K562 (cell line): ENCODE measurements around the gene TM4SF18. TPM values are rescaled to one million over a fixed set of nuclear protein-coding genes. Genes with fewer than 3 reads are reported as not detected.

Experiments
- ATAC-seq: fragments of 200-7000 bp; cut with Tn5 transposase; 3 replicates; pipeline ENCODE4 v1.9.1; 2020; ENCODE audit warnings: moderate library complexity
- BruUV-seq: library from RNA; stranded (reverse); fragments of 400-500 nt; replicated peaks from 2 replicates; lab custom pipeline; 2021; lab: Mats Ljungman, UMichigan
- CTCF ChIA-PET: fragments of 300-600 bp; formaldehyde crosslinking; extraction: SDS; loops from one replicate; lab custom pipeline; 2021; ENCODE audit warnings: low intra/inter-chr PET ratio; lab: Yijun Ruan, JAX
- POLR2A ChIA-PET: fragments of 300-600, 350-650 bp; sonication (Branson Sonifier 250); formaldehyde crosslinking; extraction: SDS; loops from one replicate; lab custom pipeline; 2021; ENCODE audit warnings: antibody characterized with exemption, inconsistent platforms; lab: Yijun Ruan, JAX
- DNase-seq, 4 experiments: peaks; one replicate each; pipeline versions ENCODE4 v3.0.0 to v3.0.0-alpha.2; 2011 to 2018; ENCODE audit warnings: low spot score in 3 of 4, mixed read lengths in 3 of 4; ENCODE audit errors: extremely low read depth in 1 of 4
- FAIRE-seq: peaks from 2 replicates; lab custom pipeline; 2011; peaks lifted over from hg19 to GRCh38; lab: Jason Lieb, UNC
- H2AFZ ChIP-seq: 2 replicates; pipeline ENCODE4 v1.6.0; 2011; ENCODE audit warnings: low read depth, low read length, control low read depth, inconsistent platforms
- H3K27ac ChIP-seq: fragments of 200-600 bp; 3 replicates; pipeline ENCODE4 v1.8.0; 2011; ENCODE audit warnings: low read depth, mild to moderate bottlenecking, control low read depth, inconsistent platforms, low read length, moderate library complexity, mixed read lengths; ENCODE audit errors: extremely low read depth
- H3K27me3 ChIP-seq, 2 experiments: fragments of 300-600 bp in 1 of 2; 2 replicates in 1 of 2; 3 replicates in 1 of 2; pipeline versions ENCODE4 v1.6.0 to v1.8.0; 2011; ENCODE audit warnings: inconsistent platforms in 2 of 2, low read length in 2 of 2, mild to moderate bottlenecking in 1 of 2, mixed read lengths in 1 of 2, moderate library complexity in 1 of 2; ENCODE audit not compliant: control insufficient read depth in 2 of 2, insufficient read depth in 2 of 2
- H3K36me3 ChIP-seq: fragments of 300-600 bp; 3 replicates; pipeline ENCODE4 v1.8.0; 2011; ENCODE audit warnings: mild to moderate bottlenecking, low read length, inconsistent platforms; ENCODE audit not compliant: control insufficient read depth, insufficient read depth
- H3K4me1 ChIP-seq, 2 experiments: fragments of 200-600 bp in 1 of 2; replicated peaks in 1 of 2; 2 replicates in 1 of 2; 3 replicates in 1 of 2; pipeline versions ENCODE4 v1.5.1 to v1.8.0; 2011; ENCODE audit warnings: inconsistent platforms in 2 of 2, low read length in 2 of 2, mild to moderate bottlenecking in 1 of 2, mixed read lengths in 1 of 2, moderate library complexity in 1 of 2; ENCODE audit not compliant: control insufficient read depth in 2 of 2, insufficient read depth in 2 of 2
- H3K4me2 ChIP-seq: 2 replicates; pipeline ENCODE4 v1.6.1; 2011; ENCODE audit warnings: low read length, control low read depth, inconsistent platforms, mixed read lengths; ENCODE audit not compliant: insufficient read depth
- H3K4me3 ChIP-seq: fragments of 200-600 bp; sonication (generic), shearing (Covaris generic); 2 replicates; pipeline ENCODE4 v1.5.1; 2016; ENCODE audit warnings: control low read depth, inconsistent platforms
- H3K79me2 ChIP-seq: fragments of 200-600 bp; 3 replicates; pipeline ENCODE4 v1.8.0; 2011; ENCODE audit warnings: low read length, inconsistent platforms; ENCODE audit not compliant: control insufficient read depth, insufficient read depth
- H3K9ac ChIP-seq, 2 experiments: 2 replicates each; pipeline versions ENCODE4 v1.6.0 to v1.6.1; 2011; ENCODE audit warnings: low read depth in 2 of 2, low read length in 2 of 2, control low read depth in 1 of 2, inconsistent platforms in 1 of 2, mild to moderate bottlenecking in 1 of 2, mixed read lengths in 1 of 2; ENCODE audit not compliant: insufficient read depth in 1 of 2
- H3K9me1 ChIP-seq: one replicate; pipeline ENCODE4 v1.6.0; 2011; ENCODE audit warnings: inconsistent platforms, mild to moderate bottlenecking, low read length, moderate library complexity; ENCODE audit not compliant: control insufficient read depth, insufficient read depth
- H3K9me3 ChIP-seq: replicated peaks from 2 replicates; pipeline ENCODE4 v1.5.1; 2011; ENCODE audit warnings: low read depth, low read length, inconsistent platforms; ENCODE audit not compliant: control insufficient read depth, insufficient read depth
- H4K20me1 ChIP-seq: replicated peaks from 2 replicates; pipeline ENCODE4 v1.6.1; 2011; ENCODE audit warnings: low read length, inconsistent platforms, mixed read lengths; ENCODE audit not compliant: control insufficient read depth, insufficient read depth
- CREB3 ChIP-seq: fragments of 450-650 bp; conservative IDR thresholded peaks from 2 replicates; pipeline ENCODE4 v1.6.1; 2016; ENCODE audit warnings: missing genetic modification characterization, low read depth, mild to moderate bottlenecking, missing compliant biosample characterization, moderate library complexity
- EGR1 ChIP-seq: fragments of 450-650 bp; conservative IDR thresholded peaks from 2 replicates; pipeline ENCODE4 v1.6.1; 2017; ENCODE audit warnings: mild to moderate bottlenecking
- EHMT2 ChIP-seq: fragments of 450-650 bp; IDR thresholded peaks from 2 replicates; pipeline ENCODE4 v1.6.1; 2018; ENCODE audit warnings: antibody characterized with exemption
- MTA2 ChIP-seq: fragments of 450-650 bp; IDR thresholded peaks from 2 replicates; pipeline ENCODE4 v1.6.1; 2016; ENCODE audit warnings: low read depth
- TAF15 ChIP-seq: fragments of 200-400 bp; formaldehyde crosslinking; IDR thresholded peaks from 2 replicates; pipeline ENCODE4 v1.6.1; 2017; ENCODE audit warnings: mild to moderate bottlenecking, low read depth, low read length, moderate library complexity
- TCFL5 ChIP-seq: fragments of 250-450 bp; sonication (Bioruptor Pico); conservative IDR thresholded peaks from 2 replicates; pipeline ENCODE4 v1.6.1; 2021; ENCODE audit warnings: mild to moderate bottlenecking, moderate library complexity, matching md5 sums
- ZNF253 ChIP-seq: fragments of 250-450 bp; sonication (Bioruptor Pico); conservative IDR thresholded peaks from 2 replicates; pipeline ENCODE4 v1.6.1; 2021; ENCODE audit warnings: mild to moderate bottlenecking
- WGBS: fragments of 100-300 bp; shearing (Covaris generic); methylation state at CpG from one replicate; pipeline ENCODE4 v1.1.6; 2016; ENCODE audit warnings: low coverage, mixed read lengths; ENCODE audit not compliant: insufficient coverage; ENCODE audit errors: missing lambda C conversion rate; 5-methylcytosine and 5-hydroxymethylcytosine counted together
- in situ Hi-C: fragments of 300-500 bp; cut with MboI; formaldehyde crosslinking; loops from 4 replicates; pipeline ENCODE4 v1.15.0; 2018; ENCODE audit warnings: inconsistent platforms, mixed read lengths
- intact Hi-C: fragments of 100-400 bp; cut with micrococcal nuclease; formaldehyde crosslinking; loops from 2 replicates; pipeline ENCODE4 v1.14.2; 2022
- polyA plus RNA-seq, 8 experiments: library from polyadenylated mRNA; depleted of rRNA in 4 of 8; stranded (reverse) in 5 of 8; unstranded in 3 of 8; fragments of >200 nt; fragmentation: Nextera tagmentation in 2 of 8; fragmentation: Illumina TruSeq in 1 of 8; extraction: Ambion mirVana in 2 of 8; extraction: Trizol in 1 of 8; gene quantifications; 2 replicates each; pipeline versions ENCODE4 v1.2.1 to v1.2.3, GENCODE V29; 2011 to 2014; ENCODE audit warnings: inconsistent platforms in 1 of 8, missing spikeins in 1 of 8
- total RNA-seq, 7 experiments: library from RNA; depleted of rRNA in 6 of 7; stranded (reverse); fragments of >200 nt in 6 of 7; fragmentation: Illumina TruSeq in 2 of 7; extraction: Trizol in 2 of 7; gene quantifications; 2 replicates each; pipeline versions ENCODE4 v1.2.1 to v1.2.3, GENCODE V29; 2011 to 2021; ENCODE audit warnings: low replicate concordance in 1 of 7

The TM4SF18 gene
- total and polyA plus RNA-seq, 9 of the 15 experiments (the other 6 are each of a cell fraction or from before 2014, with no cell fraction given), result not detected

DNA sequence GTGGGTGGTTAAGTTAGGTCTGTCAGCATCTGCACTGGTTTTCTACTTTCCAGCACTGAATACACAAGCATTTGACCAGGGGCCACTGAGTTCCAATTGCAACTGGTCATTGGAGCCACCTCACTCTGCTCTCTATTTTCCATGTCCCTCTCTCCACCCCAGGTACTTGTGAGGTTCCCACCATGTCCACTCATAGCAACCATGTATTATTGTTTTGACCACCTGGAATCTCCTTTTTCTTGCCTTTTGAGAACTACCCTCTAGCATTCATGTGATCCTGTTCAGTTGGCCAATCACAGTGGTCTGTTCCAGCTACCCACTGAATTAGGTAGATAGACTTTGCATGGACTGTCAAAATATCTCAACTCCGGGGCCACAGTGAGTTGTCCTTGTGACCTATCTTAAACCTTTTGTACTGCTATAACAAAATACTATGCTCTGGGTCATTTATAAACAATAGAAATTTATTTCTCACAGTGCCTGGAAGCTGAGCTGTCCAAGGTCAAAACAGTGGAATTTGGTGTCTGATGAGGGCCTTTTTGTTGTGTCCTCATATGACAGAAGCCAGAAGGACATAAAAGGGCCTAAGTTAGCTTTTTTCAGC lies 20.2 kb upstream of the TM4SF18 start:
- no peaks in the 10 kb centered on the region for H3K4me1 ChIP-seq
- no peaks in the 10 kb centered on the region for H3K79me2 ChIP-seq
- WGBS, result 0% methylated on average over 1 of the region's 1 CpG
- H4K20me1 ChIP-seq, result no peaks in the 10 kb centered on the region
- in situ Hi-C loops, result no loop called here
- TF ChIP-seq TAF15, result no peak
- TF ChIP-seq TCFL5, result no peak
- no peak for TF ChIP-seq MTA2
- TF ChIP-seq EGR1, result no peak
- TF ChIP-seq EHMT2, result no peak
- no peak for TF ChIP-seq CREB3
- TF ChIP-seq ZNF253 (CRISPR knock-in tag), result no peak
- FAIRE-seq, result no peak
- H3K27me3 ChIP-seq, result no peaks in the 10 kb centered on the region
- H3K27ac ChIP-seq, result no peak overlapping the region
- no peak overlapping the region for H2AFZ ChIP-seq
- H3K9ac ChIP-seq, result no peak overlapping the region
- no peaks in the 10 kb centered on the region for H3K9me3 ChIP-seq
- no peak overlapping the region for H3K4me3 ChIP-seq
- ChIA-PET POLR2A (no interaction called here), CTCF (no interaction called here)
- H3K36me3 ChIP-seq, result no peaks in the 10 kb centered on the region
- intact Hi-C loops, result no loop called here
- no peak for ATAC-seq
- H3K4me2 ChIP-seq, result no peak overlapping the region
- no TSS peak for BruUV-seq
- DNase-seq, result no peak
- H3K9me1 ChIP-seq, result no peaks in the 10 kb centered on the region
